Pons (tissue), 1 donor: Measurements from ENCODE around the gene GGACT.
A peak's percentile ranks its signal among the peaks of the same experiment; 100 is the strongest.

ENCODE experiments used
- DNase-seq: peaks from one replicate; pipeline ENCODE4 v3.0.0-alpha.2; 2016; ENCODE audit warnings: low spot score

GGACT gene

DNA sequence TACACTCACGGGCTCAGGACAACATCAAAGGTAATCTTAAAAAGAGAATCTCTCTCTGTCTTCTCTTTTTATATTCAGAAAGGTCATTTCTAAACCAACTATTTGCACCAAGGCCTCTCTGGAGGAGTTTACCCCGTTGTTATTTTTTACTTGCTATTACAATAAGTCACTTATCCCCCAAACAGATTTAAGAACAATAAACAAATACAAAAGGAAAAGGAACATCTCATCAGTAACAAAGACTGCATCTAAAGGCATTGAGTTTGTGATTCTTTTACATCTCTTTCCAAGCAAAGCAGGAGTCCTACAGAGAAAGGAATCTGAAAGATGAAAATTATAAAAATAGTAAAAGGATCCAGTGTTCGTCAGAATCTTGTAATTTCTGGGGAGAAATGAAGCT, 75.4 kb downstream of the GGACT start:
- DNase-seq = no peak

DNA sequence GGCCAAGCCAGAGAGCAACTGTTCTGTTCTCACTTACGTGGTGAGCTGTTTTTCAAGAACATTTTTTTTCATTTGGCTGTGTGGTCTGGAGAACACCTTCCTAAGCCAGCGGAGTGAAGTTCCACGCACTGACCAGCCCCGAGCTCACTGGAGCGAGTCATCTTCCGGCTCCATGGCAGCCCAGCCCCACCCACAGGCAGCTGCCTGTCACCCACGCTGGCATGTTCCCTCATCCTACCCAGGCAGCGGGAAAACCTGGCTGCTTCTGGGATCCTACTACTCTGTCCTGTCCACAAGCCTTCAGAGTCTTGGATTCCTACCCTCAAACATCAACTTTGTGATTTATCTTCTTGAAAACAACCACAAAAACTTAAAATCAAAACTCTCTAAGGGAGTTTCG, 76.2 kb downstream of the GGACT start:
- DNase-seq = no peak

DNA sequence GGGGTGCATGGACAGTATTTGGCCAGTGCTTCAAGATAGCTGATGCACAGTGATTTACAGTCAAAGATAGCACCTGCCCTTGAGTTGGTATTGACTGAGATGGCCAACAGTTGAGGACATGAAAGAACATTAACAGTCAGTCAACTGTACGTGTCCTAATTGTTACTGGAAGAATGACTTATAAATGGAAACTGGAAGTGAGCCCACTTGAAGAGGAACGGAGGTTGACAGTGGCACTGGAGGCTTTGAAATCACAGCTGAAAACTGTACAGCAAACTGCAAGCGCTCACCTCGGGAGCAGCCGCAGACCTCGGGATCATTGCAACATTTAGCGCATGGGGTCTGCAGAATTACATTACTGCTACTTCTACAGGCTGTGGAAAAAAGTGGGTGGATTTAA, 77.1 kb downstream of the GGACT start:
- DNase-seq = no peak

DNA sequence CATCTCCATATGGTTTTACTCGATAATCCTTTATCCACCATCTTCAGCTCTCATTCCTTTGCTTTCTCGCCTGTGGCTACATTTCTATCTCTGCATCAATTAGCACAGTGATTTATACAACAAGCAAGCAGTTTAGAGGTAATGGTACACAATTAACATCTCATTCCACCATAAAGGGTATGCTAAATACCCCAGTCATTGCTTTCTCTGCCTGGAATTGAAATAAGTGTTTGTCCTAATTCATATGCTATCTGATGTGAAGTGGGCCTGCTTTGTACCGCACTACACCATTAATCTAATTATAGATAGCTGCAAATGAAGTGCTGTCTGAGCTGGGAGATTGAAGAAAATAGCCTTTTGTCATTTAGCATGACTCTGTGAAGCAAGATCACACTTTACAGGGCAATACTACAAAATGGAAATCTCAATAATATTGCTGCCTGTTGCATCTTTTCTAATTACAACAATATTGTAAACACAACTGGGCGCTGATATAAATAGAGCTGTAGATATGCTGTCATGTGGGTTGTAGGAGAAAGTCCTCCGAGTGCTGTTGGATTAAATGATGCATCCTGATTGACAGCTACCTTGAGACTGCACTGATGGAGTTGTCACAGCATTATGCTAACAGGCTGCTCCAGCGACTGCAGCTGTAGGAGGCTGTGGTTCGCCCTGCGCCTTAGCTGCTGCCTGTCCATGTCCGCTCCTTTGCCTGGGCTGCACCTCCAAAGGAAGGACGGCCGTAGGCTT, 78.2 kb downstream of the GGACT start:
- no peak for DNase-seq

DNA sequence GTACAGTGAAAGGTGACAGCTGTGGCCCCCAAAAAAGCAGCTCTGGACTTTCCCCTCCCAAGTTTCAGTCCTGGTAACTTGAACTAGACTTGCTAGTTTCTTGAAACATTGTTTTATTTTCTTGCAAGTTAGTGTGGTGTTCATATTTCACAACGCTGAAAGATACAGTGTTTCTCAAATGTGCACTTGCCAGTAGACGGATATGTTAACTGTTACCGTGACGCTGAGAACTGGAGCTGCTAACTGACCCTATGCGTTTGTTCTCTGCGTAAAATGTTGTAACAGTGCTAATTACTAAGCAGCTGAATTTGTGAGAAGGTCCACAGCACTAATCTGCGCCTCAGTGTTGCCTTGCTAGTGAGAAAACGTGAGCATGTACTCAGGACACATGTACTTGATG, 79.6 kb downstream of the GGACT start:
- DNase-seq = no peak

DNA sequence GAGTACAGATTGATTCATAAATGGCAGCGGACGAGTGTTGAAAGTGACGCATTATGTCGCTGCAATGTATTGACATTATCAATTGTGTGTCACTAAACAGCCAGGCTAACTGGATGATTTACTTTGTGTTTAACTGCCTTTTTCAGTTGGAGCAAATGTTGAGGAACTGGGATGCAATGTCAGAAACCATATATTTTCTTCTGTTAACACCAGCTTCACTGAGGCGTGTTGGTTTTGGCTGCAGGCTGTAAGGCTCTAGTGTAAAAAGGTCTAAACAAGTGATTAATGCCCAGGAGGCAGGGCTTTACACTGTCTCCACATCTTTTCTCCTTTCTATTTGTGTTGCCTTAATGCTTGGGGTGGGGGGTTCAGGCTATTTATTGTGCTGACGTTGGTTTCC, 80.1 kb downstream of the GGACT start:
- DNase-seq = no peak

DNA sequence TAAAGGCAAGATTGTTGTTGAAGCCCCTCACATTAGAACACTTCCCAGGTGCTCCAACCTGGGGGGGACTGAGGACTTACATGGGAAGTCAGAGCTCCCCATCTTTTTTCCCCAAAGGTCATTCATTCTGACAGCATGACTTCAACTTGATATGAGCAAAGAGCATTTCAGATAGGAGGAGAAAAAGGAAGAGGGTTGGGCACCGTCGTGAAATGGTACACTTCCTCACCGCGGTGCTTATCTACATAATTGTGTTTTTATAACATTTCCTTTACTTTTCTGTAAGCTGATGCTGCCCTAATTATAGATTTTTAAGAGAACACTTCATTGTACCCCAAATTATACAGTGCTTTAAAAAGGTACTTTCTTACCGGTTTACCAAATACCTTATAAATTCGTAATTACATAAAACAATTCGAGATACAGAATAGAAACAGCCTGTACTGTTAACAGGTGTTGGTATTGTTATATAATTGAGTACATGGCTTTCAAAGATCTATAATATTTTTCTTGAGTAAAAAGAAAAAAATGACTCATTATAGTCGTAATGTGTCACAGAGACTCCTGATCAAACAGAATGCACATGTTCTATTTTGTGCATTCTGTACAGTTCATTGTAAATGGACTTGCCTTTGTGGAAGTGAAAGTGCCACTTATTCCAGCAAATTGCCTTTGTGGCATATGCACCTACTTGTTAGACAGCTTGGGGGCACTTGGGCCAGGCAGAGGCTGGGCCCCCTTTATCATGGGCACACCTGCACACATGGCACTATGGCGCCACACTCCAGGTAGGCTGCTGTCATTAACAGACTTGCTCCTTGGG, 81.8 kb downstream of the GGACT start:
- no peak for DNase-seq

DNA sequence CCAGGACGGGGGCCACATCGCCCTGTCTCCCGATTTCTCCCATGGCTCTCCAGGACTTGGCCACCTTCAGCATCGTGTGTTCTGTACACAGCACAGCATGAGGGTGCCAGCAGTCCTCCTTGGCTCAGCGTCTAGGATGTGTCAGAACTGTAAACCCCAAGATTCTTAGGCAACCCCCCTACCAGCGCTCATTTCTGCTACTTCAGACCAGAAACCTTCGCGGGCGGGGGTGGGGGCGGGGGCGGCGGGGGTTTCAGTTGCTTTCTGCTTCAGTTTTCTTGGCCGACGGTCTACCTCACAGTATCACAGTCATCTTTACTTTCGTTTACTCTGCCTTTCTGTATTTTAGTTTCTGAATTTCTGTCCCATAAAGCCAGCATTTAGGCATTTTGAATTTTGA, 82.4 kb downstream of the GGACT start:
- no peak for DNase-seq

DNA sequence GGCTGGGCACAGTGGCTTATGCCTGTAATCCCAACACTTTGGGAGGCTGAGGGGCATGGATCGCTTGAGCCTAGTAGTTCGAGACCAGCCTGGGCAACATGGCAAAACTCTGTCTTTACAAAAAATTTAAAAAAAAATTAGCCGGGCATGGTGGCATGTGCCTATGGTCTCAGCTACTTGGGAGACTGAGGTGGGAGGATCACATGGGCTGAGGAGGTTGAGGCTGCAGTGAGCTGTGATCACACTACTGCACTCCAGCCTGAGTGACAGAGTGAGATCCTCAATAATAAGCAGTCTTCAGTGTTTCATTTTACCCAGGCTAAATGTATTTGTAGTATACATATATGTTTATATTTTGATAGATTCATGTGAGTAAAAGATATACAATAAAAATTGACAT, 85.0 kb downstream of the GGACT start:
- no peak for DNase-seq

DNA sequence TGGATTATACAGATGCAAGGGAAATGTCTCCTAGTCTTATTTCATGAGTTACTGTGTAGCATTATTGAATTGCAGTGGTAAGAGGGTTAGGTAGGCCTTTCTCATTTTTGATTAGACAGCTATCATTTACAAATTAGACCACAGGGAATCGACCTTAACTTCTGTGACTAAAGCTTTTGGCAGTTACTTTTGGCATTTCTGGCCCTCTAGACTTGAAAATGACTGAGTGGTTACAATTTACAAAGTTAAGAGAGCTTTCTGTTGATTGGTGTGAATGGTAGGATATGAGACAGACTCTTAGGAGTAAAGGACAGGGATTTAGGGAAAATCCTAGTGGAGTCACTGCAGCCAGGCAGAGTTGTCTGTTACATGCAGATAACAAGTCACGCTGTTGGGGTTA, 86.1 kb downstream of the GGACT start:
- DNase-seq = no peak

DNA sequence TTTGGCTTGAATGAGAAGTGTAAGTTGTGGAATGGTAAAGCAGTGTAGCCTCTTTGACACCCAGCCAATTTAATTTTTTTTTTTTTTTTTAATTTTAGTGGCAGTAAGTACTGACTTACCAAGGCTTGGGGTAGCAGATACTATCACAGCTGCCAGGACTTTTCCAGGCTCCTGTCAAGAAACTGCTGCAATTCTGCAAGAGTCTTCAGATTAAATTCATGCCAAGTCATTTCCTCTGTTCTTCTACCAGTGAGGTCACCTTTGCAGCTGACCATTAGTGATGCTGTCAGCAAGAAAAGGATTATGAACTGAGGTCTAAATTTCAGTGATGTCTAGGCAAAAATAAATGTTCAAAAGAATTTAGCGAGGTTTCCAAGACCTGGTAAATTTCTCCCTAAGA, 91.2 kb downstream of the GGACT start:
- DNase-seq = no peak

DNA sequence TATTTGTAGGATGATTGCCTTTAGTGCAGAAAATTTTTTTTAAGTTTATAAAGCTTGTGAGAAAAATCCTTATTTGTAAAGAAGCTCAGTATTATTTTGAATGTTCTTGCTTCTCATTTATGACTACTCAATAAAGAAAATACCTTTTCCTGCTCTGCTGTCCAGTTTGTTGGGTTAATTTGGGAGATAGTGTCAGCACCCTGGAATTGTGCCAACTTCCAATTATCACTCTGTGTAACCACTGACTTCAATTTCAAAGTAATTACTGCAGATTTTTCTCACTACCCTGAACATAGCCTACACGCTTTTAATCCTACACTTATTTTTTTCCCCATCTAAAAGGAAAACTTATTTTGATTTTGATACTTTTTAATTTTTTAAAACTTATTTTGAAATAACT, 93.1 kb downstream of the GGACT start:
- no peak for DNase-seq

DNA sequence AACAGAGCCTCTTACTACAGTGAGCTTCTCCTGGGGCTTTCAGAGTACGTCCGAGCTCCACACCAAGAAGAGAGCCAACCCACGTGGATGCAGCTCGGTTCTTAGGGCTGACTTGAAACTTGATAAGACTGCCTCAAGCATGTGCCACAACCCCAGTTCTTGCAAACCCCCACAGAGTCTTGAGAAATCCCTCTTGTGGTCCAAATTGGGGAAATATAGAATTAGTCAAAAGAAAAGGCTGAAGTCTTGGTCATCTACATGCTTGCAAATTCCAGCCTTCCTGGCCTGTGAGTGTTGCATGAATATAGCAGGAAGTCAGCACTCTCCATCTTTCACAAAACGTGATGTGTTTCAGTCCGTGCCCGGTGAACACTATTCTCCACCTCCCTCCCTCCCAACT, 95.2 kb downstream of the GGACT start:
- no peak for DNase-seq

DNA sequence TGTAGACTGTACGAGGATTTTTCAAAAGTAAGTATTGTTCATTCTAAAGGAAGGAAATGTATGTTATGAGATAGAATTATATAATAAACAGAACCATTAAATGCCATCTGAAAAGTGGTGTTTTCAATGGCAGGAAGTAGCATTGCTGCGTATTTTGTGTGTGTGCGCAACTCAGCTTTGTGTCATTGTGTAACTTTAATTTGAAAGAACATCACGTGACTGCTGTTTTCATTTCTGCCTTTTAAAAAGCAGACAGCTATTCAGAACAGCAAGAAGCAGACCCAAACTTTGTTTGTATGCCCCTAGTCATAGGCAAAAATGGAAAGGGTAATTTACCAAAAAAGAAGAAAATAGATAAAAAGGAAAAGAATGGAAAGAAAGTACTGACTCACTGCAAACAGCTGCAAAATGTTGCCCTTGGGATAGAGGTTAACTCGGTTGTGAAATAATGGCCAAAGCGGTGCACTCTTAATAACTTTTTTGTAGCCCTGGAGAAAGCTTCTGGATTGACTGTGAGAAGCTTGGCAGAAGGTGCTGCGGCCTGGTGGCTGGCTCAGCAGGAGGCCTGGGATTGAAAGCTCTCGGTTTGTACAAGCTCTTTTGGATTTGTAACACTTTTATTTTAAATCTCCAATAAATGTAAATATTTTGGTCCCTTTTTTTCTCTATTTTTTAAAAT, 97.3 kb downstream of the GGACT start:
- no peak for DNase-seq

DNA sequence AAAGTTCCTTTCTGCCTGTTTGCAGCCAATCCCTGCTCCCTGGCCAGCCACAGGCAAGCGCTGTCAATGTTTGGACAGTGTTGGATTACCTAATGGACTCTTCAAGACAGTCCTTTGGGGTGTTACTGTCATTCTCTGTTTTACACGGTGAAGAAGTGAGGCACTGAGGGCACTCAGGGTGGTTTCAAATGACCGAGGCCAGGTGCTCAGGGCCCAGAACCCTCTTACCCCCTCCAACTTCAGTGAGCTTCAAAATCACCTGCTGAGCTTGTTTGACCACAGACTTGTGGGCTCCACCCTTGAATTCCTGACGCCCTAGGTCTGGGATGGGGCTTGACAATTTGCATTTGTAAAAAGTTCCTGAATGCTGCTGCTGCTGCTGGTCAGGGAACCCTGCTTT, 97.9 kb downstream of the GGACT start:
- no peak for DNase-seq

DNA sequence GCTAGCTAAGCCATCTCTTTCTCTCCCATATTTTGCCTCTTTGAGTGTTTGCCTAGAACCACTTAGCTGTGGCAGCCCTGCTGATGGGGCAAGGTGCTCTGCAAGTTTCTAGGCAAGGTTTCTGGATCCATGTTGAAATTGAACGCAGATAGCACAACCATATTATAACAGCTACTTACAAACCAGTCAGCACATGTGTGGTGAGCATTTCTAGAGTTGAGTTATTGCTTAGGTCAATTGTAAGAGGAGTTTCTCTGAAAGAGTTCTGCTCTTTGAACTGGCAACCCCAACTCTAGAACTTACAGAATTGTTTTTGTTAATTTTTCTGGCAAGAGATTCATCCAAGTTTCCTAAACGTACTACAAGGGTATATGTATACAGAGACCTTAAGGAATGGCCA, 103.3 kb downstream of the GGACT start:
- no peak for DNase-seq

DNA sequence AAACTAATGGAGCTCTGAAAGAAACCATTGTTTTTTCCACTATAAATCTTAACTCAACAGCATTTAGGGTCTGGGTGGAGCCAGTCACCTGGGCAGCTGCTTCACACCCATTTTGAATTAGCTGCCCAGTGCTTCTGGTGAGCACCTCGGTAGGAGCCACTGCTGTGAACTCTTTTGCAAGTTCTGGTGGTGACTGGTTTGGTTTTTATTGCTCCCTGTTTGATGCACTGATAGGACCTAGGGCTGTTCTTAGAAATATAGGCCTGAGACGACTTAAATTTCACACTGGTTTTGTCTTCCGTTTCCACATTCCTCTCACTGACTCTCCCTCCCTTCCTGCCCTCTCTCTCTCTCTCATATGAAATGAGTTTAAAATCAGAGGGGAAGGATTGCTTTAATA, 103.9 kb downstream of the GGACT start:
- DNase-seq = no peak

DNA sequence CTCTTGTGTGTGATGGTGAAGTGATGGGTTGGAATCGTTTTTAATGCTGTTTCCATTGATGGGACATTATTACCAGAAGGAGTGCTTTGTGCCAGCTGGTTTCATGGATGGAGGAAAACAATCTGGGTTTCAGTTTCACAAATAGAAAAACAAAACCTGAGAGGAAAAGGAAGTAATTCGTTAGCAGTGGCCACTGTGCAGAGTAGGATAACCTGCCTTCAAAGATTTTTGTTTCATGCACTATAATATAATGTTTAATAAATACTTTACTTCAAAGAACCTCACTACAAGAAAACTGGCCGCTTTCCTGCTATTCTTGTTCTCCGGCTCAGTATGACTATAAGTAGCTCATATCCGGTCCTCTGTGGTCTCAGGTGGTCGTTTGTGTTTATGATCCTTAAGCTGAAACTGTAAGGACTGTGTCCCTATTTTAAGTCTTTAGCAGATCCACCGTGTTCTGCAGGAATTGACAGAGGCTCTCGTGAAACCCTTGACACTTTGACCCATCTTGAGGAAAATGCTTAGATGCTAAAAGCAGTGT, 104.7 kb downstream of the GGACT start:
- peak; percentile 15 for DNase-seq

DNA sequence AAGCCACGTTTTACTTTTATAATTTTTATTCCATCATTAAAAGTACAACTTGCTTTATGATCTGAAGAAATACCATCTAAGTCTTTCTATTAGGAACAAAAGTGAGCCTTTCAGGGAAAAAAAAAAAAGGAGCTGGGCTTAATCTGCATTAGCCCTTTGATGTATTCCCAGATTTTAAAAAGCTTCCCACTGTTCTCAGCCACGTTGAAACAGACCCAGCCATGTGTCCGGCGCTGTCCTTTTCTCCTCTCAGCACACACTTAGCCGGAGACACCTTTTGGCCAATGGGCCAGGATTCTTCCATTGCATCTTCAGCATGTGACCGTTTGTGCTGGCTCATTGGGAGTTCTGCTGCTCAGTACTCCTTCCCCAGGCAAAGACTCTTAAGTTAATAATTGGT, 105.5 kb downstream of the GGACT start:
- no peak for DNase-seq

DNA sequence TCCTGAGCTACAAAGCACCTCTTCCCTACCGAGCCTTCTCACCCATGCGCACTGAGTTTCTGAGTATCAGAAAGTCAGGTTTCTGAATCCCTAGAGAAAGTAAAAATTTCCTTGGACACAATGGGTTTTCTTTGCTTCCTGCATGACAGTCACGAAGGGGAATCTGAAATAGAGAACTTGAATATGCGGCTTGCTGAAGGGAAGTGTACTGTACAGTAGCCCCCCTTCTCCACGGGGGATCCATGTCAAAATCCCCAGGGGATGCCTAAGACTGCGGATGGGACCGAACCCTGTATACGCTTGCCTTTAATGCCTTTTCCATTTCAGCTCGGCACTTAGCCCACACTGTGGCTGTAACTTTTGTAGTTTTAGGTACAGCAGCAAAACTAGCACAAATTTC, 107.9 kb downstream of the GGACT start:
- DNase-seq = no peak
